HEK293 (cell line): ENCODE results near the gene TMEM179.

Experiments used
- CTCF ChIA-PET: fragments of 350-600 bp; formaldehyde crosslinking; extraction: SDS; loops from one replicate; lab custom pipeline; 2021; ENCODE audit warnings: antibody characterized with exemption; lab: Yijun Ruan, JAX
- POLR2A ChIA-PET: fragments of 300-600 bp; formaldehyde crosslinking; extraction: SDS; loops from one replicate; lab custom pipeline; 2020; ENCODE audit warnings: antibody characterized with exemption, inconsistent platforms; lab: Yijun Ruan, JAX
- H3K27ac ChIP-seq: fragments of 200-500 bp; sonication (Bioruptor generic); 2 replicates; pipeline ENCODE4 v1.5.1; 2014; ENCODE audit warnings: low read depth, low read length, control low read depth, inconsistent platforms; ENCODE audit errors: extremely low read depth
- H3K36me3 ChIP-seq, 2 experiments: fragments of 200-500 bp in 1 of 2; sonication (Bioruptor generic) in 1 of 2; 1 replicate in 1 of 2; 2 replicates in 1 of 2; pipeline ENCODE4 v1.5.1; 2014 to 2017; ENCODE audit warnings: inconsistent platforms in 2 of 2, low read length in 2 of 2; ENCODE audit not compliant: control insufficient read depth in 2 of 2, insufficient read depth in 1 of 2
- H3K4me1 ChIP-seq: fragments of 200-500 bp; sonication (Bioruptor generic); 2 replicates; pipeline ENCODE4 v1.5.1; 2014; ENCODE audit warnings: mild to moderate bottlenecking, low read length, inconsistent platforms; ENCODE audit not compliant: control insufficient read depth, insufficient read depth
- H3K4me3 ChIP-seq: 2 replicates; pipeline ENCODE4 v1.5.1; 2011; ENCODE audit warnings: low read depth, mild to moderate bottlenecking, control low read depth, low read length, moderate library complexity
- H3K9me3 ChIP-seq: fragments of 200-500 bp; sonication (Bioruptor generic); 2 replicates; pipeline ENCODE4 v1.5.1; 2014; ENCODE audit warnings: low read depth, low read length, inconsistent platforms; ENCODE audit not compliant: control insufficient read depth, insufficient read depth
- HOXC10 ChIP-seq: sonication (generic); formaldehyde crosslinking; IDR thresholded peaks from 2 replicates; pipeline ENCODE4 v1.8.1; 2023; ENCODE audit warnings: mild to moderate bottlenecking, missing genetic modification reagents
- PRDM1 ChIP-seq: fragments of 450-650 bp; formaldehyde crosslinking; IDR thresholded peaks from 2 replicates; pipeline ENCODE4; 2016; ENCODE audit warnings: missing biosample characterization, missing genetic modification characterization
- RBAK ChIP-seq: fragments of 450-650 bp; formaldehyde crosslinking; IDR thresholded peaks from 2 replicates; pipeline ENCODE4 v1.5.1; 2016; ENCODE audit warnings: missing biosample characterization, missing genetic modification characterization
- ZBTB17 ChIP-seq: fragments of 450-650 bp; formaldehyde crosslinking; IDR thresholded peaks from 2 replicates; pipeline ENCODE4 v1.5.1; 2016; ENCODE audit warnings: missing biosample characterization, missing genetic modification characterization
- ZNF184 ChIP-seq: fragments of 450-650 bp; IDR thresholded peaks from 2 replicates; pipeline ENCODE4 v1.5.1; 2018; ENCODE audit warnings: missing biosample characterization, mild to moderate bottlenecking, missing genetic modification characterization
- ZNF23 ChIP-seq: fragments of 450-650 bp; formaldehyde crosslinking; IDR thresholded peaks from 2 replicates; pipeline ENCODE4 v1.5.1; 2016; ENCODE audit warnings: missing biosample characterization, missing genetic modification characterization, borderline replicate concordance
- ZNF239 ChIP-seq: fragments of 450-650 bp; formaldehyde crosslinking; IDR thresholded peaks from 2 replicates; pipeline ENCODE4 v1.5.1; 2016; ENCODE audit warnings: missing biosample characterization, missing genetic modification characterization
- ZNF302 ChIP-seq: fragments of 450-650 bp; formaldehyde crosslinking; IDR thresholded peaks from 2 replicates; pipeline ENCODE4 v1.5.1; 2016; ENCODE audit warnings: missing biosample characterization, missing genetic modification characterization, low read depth
- ZNF433 ChIP-seq: fragments of 450-650 bp; formaldehyde crosslinking; IDR thresholded peaks from 2 replicates; pipeline ENCODE4 v1.5.1; 2016; ENCODE audit warnings: missing biosample characterization, missing genetic modification characterization, low read depth
- ZNF48 ChIP-seq: fragments of 450-650 bp; formaldehyde crosslinking; IDR thresholded peaks from 2 replicates; pipeline ENCODE4 v1.5.1; 2016; ENCODE audit warnings: missing biosample characterization, missing genetic modification characterization
- ZNF544 ChIP-seq: fragments of 450-650 bp; formaldehyde crosslinking; IDR thresholded peaks from 2 replicates; pipeline ENCODE4 v1.5.0; 2017; ENCODE audit warnings: missing biosample characterization, missing genetic modification characterization
- ZNF548 ChIP-seq: fragments of 450-650 bp; formaldehyde crosslinking; IDR thresholded peaks from 2 replicates; pipeline ENCODE4 v1.5.1; 2016; ENCODE audit warnings: missing biosample characterization, missing genetic modification characterization
- ZNF549 ChIP-seq: fragments of 450-650 bp; IDR thresholded peaks from 2 replicates; pipeline ENCODE4 v1.5.1; 2018; ENCODE audit warnings: missing biosample characterization, missing genetic modification characterization, mild to moderate bottlenecking, inconsistent platforms, moderate library complexity
- ZNF560 ChIP-seq: fragments of 450-650 bp; formaldehyde crosslinking; IDR thresholded peaks from 2 replicates; pipeline ENCODE4 v1.5.1; 2017; ENCODE audit warnings: missing biosample characterization, missing genetic modification characterization, borderline replicate concordance
- ZNF660 ChIP-seq: fragments of 450-650 bp; IDR thresholded peaks from 2 replicates; pipeline ENCODE4 v1.5.1; 2018; ENCODE audit warnings: missing biosample characterization, mild to moderate bottlenecking, missing genetic modification characterization
- ZSCAN5A ChIP-seq: fragments of 450-650 bp; formaldehyde crosslinking; IDR thresholded peaks from 2 replicates; pipeline ENCODE4 v1.5.1; 2016; ENCODE audit warnings: missing biosample characterization, missing genetic modification characterization
- TF ChIP-seq, protein P1 (sequence below): fragments of 450-650 bp; formaldehyde crosslinking; IDR thresholded peaks from 2 replicates; pipeline ENCODE4 v1.5.1; 2017; ENCODE audit warnings: missing biosample characterization, missing genetic modification characterization
- TF ChIP-seq, protein P2 (sequence below): fragments of 450-650 bp; formaldehyde crosslinking; IDR thresholded peaks from 2 replicates; pipeline ENCODE4 v1.5.1; 2016; ENCODE audit warnings: missing biosample characterization, missing genetic modification characterization
- TF ChIP-seq, protein P3 (sequence below): fragments of 450-650 bp; formaldehyde crosslinking; IDR thresholded peaks from 2 replicates; pipeline ENCODE4 v1.5.1; 2016; ENCODE audit warnings: missing biosample characterization, missing genetic modification characterization
- TF ChIP-seq, protein P4 (sequence below): fragments of 450-650 bp; formaldehyde crosslinking; IDR thresholded peaks from 2 replicates; pipeline ENCODE4 v1.5.1; 2016; ENCODE audit warnings: missing biosample characterization, missing genetic modification characterization
- TF ChIP-seq, protein P5 (sequence below): fragments of 450-650 bp; formaldehyde crosslinking; IDR thresholded peaks from 2 replicates; pipeline ENCODE4 v1.5.1; 2016; ENCODE audit warnings: missing biosample characterization, missing genetic modification characterization, borderline replicate concordance

The TMEM179 gene

DNA sequence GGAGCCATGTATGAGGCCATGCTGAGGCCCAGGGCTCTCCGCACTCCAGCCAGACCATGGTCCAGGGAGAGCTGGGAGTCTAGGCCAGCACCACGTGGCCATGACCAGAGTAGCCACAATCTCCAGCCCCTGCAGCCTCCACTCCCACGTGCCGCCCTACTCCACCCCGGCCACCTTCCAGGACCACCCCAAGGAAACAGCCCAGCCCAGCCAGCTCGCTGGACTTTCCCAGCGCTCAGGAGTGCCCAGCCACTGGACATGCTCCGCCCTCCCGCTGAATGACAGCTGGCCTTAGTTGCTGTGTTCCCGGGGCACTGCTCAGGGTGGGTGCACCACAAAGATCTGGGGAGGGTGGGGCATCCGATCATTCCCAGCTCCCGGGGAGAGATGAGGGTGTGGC lies 27.1 kb downstream of the TMEM179 start:
- no peak overlapping the region for H3K4me3 ChIP-seq
- no peaks in the 10 kb centered on the region for H3K36me3 ChIP-seq
- ChIA-PET CTCF (interaction anchor here (0.6 to 1.5 kb wide), 3 partner anchors 13 to 125 kb away, joined by 3 to 6 read pairs (median 3); no protein-coding TSS in a partner anchor), POLR2A (no interaction called here)
- no peak for TF ChIP-seq ZNF48 (tag by site-specific recombination)
- no peak for TF ChIP-seq ZBTB17 (tag by site-specific recombination)
- no peak for TF ChIP-seq ZNF660 (tag by site-specific recombination)
- TF ChIP-seq RBAK = no peak
- TF ChIP-seq ZNF433 (tag by site-specific recombination) = no peak
- no peak for TF ChIP-seq ZNF549 (tag by site-specific recombination)
- H3K27ac ChIP-seq = no peak overlapping the region
- no peaks in the 10 kb centered on the region for H3K4me1 ChIP-seq
- H3K9me3 ChIP-seq = no peaks in the 10 kb centered on the region

DNA sequence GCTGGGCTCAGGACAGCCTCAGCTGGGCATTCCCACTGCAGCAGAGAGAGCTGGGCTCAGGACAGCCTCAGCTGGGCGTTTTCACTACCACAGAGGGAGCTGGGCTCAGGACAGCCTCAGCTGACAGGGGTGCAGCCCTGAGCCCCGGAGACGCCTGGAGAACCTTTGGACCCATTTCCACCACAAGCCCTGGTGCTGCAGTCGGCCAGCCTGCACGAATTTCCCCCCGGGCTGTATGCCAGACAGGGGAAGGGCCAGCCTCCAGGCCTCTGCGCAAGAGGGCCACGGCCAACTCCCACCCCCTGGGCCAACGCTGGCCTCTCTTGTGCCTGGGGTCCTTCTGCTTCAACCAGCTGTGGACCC lies 27.6 kb downstream of the TMEM179 start:
- CTCF ChIA-PET = interaction anchor here (1.5 kb wide), 2 partner anchors 13 to 63 kb away, joined by 3 to 6 read pairs; no protein-coding TSS in a partner anchor
- H3K4me1 ChIP-seq = no peaks in the 10 kb centered on the region
- POLR2A ChIA-PET = no interaction called here

More for the DNA sequence above, 27.6 kb downstream of the TMEM179 start:
- Histone ChIP-seq H3K9me3 (no peaks in the 10 kb centered on the region), H3K27ac (no peak overlapping the region), H3K36me3 (no peaks in the 10 kb centered on the region), H3K4me3 (no peak overlapping the region)
- no peak for TF ChIP-seq ZNF239
- no peak for TF ChIP-seq ZNF544 (tag by site-specific recombination)
- TF ChIP-seq ZNF548 (tag by site-specific recombination) = no peak
- TF ChIP-seq, protein P1, sequence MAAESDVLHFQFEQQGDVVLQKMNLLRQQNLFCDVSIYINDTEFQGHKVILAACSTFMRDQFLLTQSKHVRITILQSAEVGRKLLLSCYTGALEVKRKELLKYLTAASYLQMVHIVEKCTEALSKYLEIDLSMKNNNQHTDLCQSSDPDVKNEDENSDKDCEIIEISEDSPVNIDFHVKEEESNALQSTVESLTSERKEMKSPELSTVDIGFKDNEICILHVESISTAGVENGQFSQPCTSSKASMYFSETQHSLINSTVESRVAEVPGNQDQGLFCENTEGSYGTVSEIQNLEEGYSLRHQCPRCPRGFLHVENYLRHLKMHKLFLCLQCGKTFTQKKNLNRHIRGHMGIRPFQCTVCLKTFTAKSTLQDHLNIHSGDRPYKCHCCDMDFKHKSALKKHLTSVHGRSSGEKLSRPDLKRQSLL (tag by site-specific recombination) = no peak
- TF ChIP-seq ZNF560 (tag by site-specific recombination) = no peak
- TF ChIP-seq HOXC10 = no peak
- TF ChIP-seq, protein P2, sequence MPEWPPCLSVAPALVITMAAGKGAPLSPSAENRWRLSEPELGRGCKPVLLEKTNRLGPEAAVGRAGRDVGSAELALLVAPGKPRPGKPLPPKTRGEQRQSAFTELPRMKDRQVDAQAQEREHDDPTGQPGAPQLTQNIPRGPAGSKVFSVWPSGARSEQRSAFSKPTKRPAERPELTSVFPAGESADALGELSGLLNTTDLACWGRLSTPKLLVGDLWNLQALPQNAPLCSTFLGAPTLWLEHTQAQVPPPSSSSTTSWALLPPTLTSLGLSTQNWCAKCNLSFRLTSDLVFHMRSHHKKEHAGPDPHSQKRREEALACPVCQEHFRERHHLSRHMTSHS (tag by site-specific recombination) = no peak
- TF ChIP-seq, protein P3, sequence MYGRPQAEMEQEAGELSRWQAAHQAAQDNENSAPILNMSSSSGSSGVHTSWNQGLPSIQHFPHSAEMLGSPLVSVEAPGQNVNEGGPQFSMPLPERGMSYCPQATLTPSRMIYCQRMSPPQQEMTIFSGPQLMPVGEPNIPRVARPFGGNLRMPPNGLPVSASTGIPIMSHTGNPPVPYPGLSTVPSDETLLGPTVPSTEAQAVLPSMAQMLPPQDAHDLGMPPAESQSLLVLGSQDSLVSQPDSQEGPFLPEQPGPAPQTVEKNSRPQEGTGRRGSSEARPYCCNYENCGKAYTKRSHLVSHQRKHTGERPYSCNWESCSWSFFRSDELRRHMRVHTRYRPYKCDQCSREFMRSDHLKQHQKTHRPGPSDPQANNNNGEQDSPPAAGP (tag by site-specific recombination) = no peak
- TF ChIP-seq, protein P4, sequence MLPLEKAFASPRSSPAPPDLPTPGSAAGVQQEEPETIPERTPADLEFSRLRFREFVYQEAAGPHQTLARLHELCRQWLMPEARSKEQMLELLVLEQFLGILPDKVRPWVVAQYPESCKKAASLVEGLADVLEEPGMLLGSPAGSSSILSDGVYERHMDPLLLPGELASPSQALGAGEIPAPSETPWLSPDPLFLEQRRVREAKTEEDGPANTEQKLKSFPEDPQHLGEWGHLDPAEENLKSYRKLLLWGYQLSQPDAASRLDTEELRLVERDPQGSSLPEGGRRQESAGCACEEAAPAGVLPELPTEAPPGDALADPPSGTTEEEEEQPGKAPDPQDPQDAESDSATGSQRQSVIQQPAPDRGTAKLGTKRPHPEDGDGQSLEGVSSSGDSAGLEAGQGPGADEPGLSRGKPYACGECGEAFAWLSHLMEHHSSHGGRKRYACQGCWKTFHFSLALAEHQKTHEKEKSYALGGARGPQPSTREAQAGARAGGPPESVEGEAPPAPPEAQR (tag by site-specific recombination) = no peak
- TF ChIP-seq ZNF660 (tag by site-specific recombination) = no peak
- no peak for TF ChIP-seq ZNF302 (tag by site-specific recombination)
- no peak for TF ChIP-seq ZSCAN5A (tag by site-specific recombination)
- no peak for TF ChIP-seq PRDM1 (tag by site-specific recombination)
- no peak for TF ChIP-seq ZNF23
- TF ChIP-seq ZNF184 (tag by site-specific recombination) = no peak
- TF ChIP-seq, protein P5, sequence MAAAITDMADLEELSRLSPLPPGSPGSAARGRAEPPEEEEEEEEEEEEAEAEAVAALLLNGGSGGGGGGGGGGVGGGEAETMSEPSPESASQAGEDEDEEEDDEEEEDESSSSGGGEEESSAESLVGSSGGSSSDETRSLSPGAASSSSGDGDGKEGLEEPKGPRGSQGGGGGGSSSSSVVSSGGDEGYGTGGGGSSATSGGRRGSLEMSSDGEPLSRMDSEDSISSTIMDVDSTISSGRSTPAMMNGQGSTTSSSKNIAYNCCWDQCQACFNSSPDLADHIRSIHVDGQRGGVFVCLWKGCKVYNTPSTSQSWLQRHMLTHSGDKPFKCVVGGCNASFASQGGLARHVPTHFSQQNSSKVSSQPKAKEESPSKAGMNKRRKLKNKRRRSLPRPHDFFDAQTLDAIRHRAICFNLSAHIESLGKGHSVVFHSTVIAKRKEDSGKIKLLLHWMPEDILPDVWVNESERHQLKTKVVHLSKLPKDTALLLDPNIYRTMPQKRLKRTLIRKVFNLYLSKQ = no peak
